ENCODE results near the gene PPP1R3C. TPM values are rescaled to one million over a fixed set of nuclear protein-coding genes. Genes with fewer than 3 reads are reported as not detected.
A peak's percentile ranks its signal among the peaks of the same experiment; 100 is the strongest.

The PPP1R3C gene
- 74.9 and 101 TPM in 2 replicates for total RNA-seq (2014; rRNA removed)
- polyA plus RNA-seq (2012), result 45.9 TPM

GRCh38 chr10:91632671-91633550 is at the start of gene PPP1R3C:
Gene PPP1R3C, minus strand, starts transcription at chr10:91633071. Its CDS starts 102 bp downstream, at chr10:91632969.
- DNase-seq (ENCODE audit: low read depth), result peak; percentile 97

- peak; percentile 25 for DNase-seq (ENCODE audit: low read depth)
These were observed 48.7 kb upstream of the PPP1R3C start for GRCh38 chr10:91681361-91682276.

GRCh38 chr10:91680487-91680886 is 47.6 kb upstream of the PPP1R3C start:
- no peak for DNase-seq (ENCODE audit: low read depth)

GRCh38 chr10:91679296-91679695 is 46.4 kb upstream of the PPP1R3C start:
- no peak for DNase-seq (ENCODE audit: low read depth)

GRCh38 chr10:91677911-91678310 is 45.0 kb upstream of the PPP1R3C start:
- DNase-seq (ENCODE audit: low read depth), result no peak

- peak; percentile 87 for DNase-seq (ENCODE audit: low read depth)
These were observed 39.2 kb upstream of the PPP1R3C start for GRCh38 chr10:91672021-91672608.

- no peak for DNase-seq (ENCODE audit: low read depth)
These were observed 36.0 kb upstream of the PPP1R3C start for GRCh38 chr10:91668913-91669312.

GRCh38 chr10:91665842-91666241 is 33.0 kb upstream of the PPP1R3C start:
- peak; percentile 34 for DNase-seq (ENCODE audit: low read depth)

- no peak for DNase-seq (ENCODE audit: low read depth)
These were observed 31.6 kb upstream of the PPP1R3C start for GRCh38 chr10:91664426-91664825.

GRCh38 chr10:91662993-91663392 is 30.1 kb upstream of the PPP1R3C start:
- DNase-seq (ENCODE audit: low read depth), result no peak

GRCh38 chr10:91653219-91653870 is 20.5 kb upstream of the PPP1R3C start:
- DNase-seq (ENCODE audit: low read depth), result peak; percentile 75

GRCh38 chr10:91652364-91652763 is 19.5 kb upstream of the PPP1R3C start:
- DNase-seq (ENCODE audit: low read depth), result peak; percentile 96

- DNase-seq (ENCODE audit: low read depth), result no peak
These were observed 10.8 kb upstream of the PPP1R3C start for GRCh38 chr10:91643700-91644099.

GRCh38 chr10:91642831-91643692 is 10.2 kb upstream of the PPP1R3C start:
- DNase-seq (ENCODE audit: low read depth), result peak; percentile 82

GRCh38 chr10:91636892-91637291 is 4.0 kb upstream of the PPP1R3C start:
- no peak for DNase-seq (ENCODE audit: low read depth)

- DNase-seq (ENCODE audit: low read depth), result peak; percentile 85
These were observed 2.8 kb upstream of the PPP1R3C start for GRCh38 chr10:91635401-91636400.

- no peak for DNase-seq (ENCODE audit: low read depth)
These were observed 2.0 kb upstream of the PPP1R3C start for GRCh38 chr10:91634898-91635297.

- no peak for DNase-seq (ENCODE audit: low read depth)
These were observed 1.4 kb upstream of the PPP1R3C start for GRCh38 chr10:91634246-91634645.

GRCh38 chr10:91630625-91631024 is 2.2 kb downstream of the PPP1R3C start:
- no peak for DNase-seq (ENCODE audit: low read depth)
